Astrocyte (in vitro differentiated cells and primary cell): ENCODE results near the gene SMAP2.

Source experiments
- EZH2 ChIP-seq: IDR thresholded peaks from 2 replicates; pipeline ENCODE4 v1.6.1; 2012; ENCODE audit warnings: mild to moderate bottlenecking, low read length, inconsistent platforms; ENCODE audit not compliant: insufficient read depth
- TF ChIP-seq, protein P1 (sequence below): IDR thresholded peaks from 2 replicates; pipeline ENCODE4 v1.5.1; 2011; ENCODE audit warnings: low read depth, mild to moderate bottlenecking, inconsistent platforms, low read length, moderate library complexity; ENCODE audit not compliant: insufficient read depth

DNA sequence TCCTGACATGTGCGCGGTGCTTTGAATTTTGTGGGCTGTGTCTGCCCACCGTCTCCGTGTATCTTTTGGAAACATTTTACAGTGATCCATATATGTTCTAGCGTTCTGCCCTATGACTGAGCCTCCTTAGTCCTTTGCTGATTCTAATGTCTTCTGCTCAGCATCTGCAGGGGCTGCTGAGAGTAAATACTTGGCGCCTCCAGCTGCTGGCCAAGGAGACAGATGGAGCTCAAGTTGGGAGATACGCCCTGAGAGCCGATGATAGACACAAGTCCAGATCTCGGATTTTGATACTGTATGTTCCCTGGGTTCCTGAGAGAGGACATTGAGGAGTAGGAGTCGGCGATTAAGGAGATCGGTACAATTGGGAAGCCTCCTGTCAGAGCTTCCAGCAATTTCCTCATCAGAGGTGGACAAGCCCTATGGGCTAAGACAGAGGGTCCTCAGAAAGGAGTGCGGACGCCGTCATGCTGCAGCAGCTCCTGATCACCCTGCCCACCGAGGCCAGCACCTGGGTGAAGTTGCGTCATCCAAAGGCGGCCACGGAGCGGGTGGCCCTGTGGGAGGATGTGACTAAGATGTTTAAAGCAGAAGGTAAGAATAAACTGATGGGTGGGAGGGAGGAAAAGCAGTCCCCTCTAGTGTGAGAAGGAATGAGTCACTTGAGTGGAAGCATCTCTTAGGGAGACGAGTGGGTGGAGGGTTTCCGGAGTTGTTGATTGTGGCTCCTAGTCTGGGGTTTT, 77.1 kb downstream of the SMAP2 start:
- TF ChIP-seq, protein P1, sequence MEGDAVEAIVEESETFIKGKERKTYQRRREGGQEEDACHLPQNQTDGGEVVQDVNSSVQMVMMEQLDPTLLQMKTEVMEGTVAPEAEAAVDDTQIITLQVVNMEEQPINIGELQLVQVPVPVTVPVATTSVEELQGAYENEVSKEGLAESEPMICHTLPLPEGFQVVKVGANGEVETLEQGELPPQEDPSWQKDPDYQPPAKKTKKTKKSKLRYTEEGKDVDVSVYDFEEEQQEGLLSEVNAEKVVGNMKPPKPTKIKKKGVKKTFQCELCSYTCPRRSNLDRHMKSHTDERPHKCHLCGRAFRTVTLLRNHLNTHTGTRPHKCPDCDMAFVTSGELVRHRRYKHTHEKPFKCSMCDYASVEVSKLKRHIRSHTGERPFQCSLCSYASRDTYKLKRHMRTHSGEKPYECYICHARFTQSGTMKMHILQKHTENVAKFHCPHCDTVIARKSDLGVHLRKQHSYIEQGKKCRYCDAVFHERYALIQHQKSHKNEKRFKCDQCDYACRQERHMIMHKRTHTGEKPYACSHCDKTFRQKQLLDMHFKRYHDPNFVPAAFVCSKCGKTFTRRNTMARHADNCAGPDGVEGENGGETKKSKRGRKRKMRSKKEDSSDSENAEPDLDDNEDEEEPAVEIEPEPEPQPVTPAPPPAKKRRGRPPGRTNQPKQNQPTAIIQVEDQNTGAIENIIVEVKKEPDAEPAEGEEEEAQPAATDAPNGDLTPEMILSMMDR: no peak
- no peak for TF ChIP-seq EZH2
